GM12878 (cell line): Measurements from ENCODE around the gene CARM1.

ENCODE experiments used
- CTCF ChIP-seq, 3 experiments: IDR thresholded peaks in 2 of 3; conservative IDR thresholded peaks in 1 of 3; 2 replicates each; pipeline ENCODE4 v1.5.1; 2011; ENCODE audit warnings: low read depth in 3 of 3, low read length in 3 of 3, mild to moderate bottlenecking in 3 of 3, control low read depth in 2 of 3, moderate library complexity in 2 of 3, inconsistent platforms in 1 of 3, mixed read lengths in 1 of 3; ENCODE audit not compliant: control insufficient read depth in 2 of 3, insufficient read depth in 1 of 3; ENCODE audit errors: extremely low read depth in 1 of 3
- EZH2 ChIP-seq: IDR thresholded peaks from 2 replicates; pipeline ENCODE4 v1.6.1; 2012; ENCODE audit warnings: low read depth, mild to moderate bottlenecking, control low read depth, inconsistent platforms, low read length, borderline replicate concordance; ENCODE audit not compliant: control insufficient read depth
- MEF2A ChIP-seq: IDR thresholded peaks from 2 replicates; pipeline ENCODE4 v1.6.1; 2011; ENCODE audit warnings: low read depth, mild to moderate bottlenecking, low read length, moderate library complexity; ENCODE audit not compliant: insufficient read depth
- POLR2A ChIP-seq: IDR thresholded peaks from 2 replicates; pipeline ENCODE4 v1.6.1; 2011; ENCODE audit warnings: low read depth, mild to moderate bottlenecking, low read length
- RAD21 ChIP-seq: IDR thresholded peaks from 2 replicates; pipeline ENCODE4 v1.6.1; 2011; ENCODE audit warnings: mild to moderate bottlenecking, low read depth, low read length, moderate library complexity; ENCODE audit not compliant: insufficient read depth
- STAT3 ChIP-seq: IDR thresholded peaks from 2 replicates; pipeline ENCODE4 v1.6.1; 2011; ENCODE audit warnings: low read depth, low read length, improper control_type of control experiment
- TBL1XR1 ChIP-seq: IDR thresholded peaks from 2 replicates; pipeline ENCODE4 v1.6.1; 2012; ENCODE audit warnings: low read depth, low read length, improper control_type of control experiment
- ZZZ3 ChIP-seq: IDR thresholded peaks from 2 replicates; pipeline ENCODE4 v1.6.1; 2011; ENCODE audit warnings: low read depth; ENCODE audit not compliant: control insufficient read depth, insufficient read length
- TF ChIP-seq, protein P1 (sequence below): IDR thresholded peaks from 2 replicates; pipeline ENCODE4 v1.6.1; 2012; ENCODE audit warnings: low read depth, low read length, improper control_type of control experiment
- TF ChIP-seq, protein P2 (sequence below): fragments of 450-650 bp; IDR thresholded peaks from 2 replicates; pipeline ENCODE4 v1.6.1; 2016; ENCODE audit warnings: mild to moderate bottlenecking

- no peak for TF ChIP-seq EZH2
- TF ChIP-seq, protein P1, sequence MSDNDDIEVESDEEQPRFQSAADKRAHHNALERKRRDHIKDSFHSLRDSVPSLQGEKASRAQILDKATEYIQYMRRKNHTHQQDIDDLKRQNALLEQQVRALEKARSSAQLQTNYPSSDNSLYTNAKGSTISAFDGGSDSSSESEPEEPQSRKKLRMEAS: no peak
- 0 out of 2 replicates have a peak, but pooled peaks have one; percentile 15 for TF ChIP-seq RAD21
- TF ChIP-seq, protein P2, sequence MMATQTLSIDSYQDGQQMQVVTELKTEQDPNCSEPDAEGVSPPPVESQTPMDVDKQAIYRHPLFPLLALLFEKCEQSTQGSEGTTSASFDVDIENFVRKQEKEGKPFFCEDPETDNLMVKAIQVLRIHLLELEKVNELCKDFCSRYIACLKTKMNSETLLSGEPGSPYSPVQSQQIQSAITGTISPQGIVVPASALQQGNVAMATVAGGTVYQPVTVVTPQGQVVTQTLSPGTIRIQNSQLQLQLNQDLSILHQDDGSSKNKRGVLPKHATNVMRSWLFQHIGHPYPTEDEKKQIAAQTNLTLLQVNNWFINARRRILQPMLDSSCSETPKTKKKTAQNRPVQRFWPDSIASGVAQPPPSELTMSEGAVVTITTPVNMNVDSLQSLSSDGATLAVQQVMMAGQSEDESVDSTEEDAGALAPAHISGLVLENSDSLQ: no peak
- no peak for TF ChIP-seq MEF2A
- TF ChIP-seq ZZZ3: no peak
- no peak for TF ChIP-seq POLR2A
- TF ChIP-seq CTCF (IDR thresholded peaks at IDR 0.05 in 2 of 3, conservative IDR thresholded peaks at IDR 0.05 in 1 of 3; ENCODE audit: control insufficient read depth in 2 of 3, extremely low read depth in 1 of 3, insufficient read depth in 1 of 3, low read depth in 3 of 3, low read length in 3 of 3): peak in 2 of 3 experiments; percentile 11 to 36; a peak in 3 of 6 replicates
- TF ChIP-seq STAT3: no peak
- no peak for TF ChIP-seq TBL1XR1
These were observed 42.2 kb upstream of the CARM1 start for GRCh38 chr19:10828981-10829821.
